Measurements from ENCODE around the gene SERPINB1.

SERPINB1 gene

DNA sequence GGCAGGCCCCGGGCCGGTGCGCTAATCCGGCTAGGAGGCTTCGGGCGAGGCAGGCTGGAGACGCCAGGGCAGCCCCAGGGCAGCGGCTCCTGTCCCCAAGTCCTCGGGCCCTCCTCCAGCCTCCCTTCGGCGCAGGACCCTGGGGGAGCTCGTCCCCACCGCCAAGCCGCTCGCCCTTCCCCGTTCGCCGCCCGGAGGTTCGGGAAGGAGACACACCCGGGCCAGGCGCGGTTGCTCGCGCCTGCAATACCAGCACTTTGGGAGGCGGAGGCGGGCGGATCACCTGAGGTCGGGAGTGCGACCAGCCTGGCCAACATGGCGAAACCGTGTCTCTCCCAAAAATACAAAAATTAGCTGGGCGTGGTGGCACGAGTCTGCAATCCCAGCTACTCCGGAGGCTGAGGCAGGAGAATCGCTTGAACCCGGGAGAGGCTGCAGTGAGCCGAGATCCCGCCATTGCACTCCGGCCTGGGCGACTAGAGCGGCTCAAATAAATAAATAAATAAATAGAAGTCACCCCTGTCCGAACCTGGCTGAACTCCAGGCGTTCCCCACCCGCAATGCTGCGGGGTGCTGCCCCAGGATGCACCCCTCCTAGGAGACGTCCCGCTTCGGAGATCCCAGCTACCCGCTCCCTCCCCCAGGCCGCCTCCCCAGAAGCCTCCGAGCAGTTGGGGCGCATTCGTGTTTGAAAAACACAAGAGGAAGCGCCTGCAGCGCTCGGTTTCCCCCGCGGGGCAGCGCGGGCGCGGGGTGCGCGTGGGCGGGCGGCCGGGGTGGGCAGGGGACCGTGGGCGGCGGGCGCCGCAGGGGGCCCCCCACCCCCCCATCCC is 33.9 kb upstream of the SERPINB1 start:
- no peaks in the 10 kb centered on the region for H3K27me3 ChIP-seq (ENCODE audit: insufficient read depth, low read length, poor library complexity)
- no peak overlapping the region for H3K4me3 ChIP-seq (ENCODE audit: low read depth in 1 of 2, low read length in 2 of 2)
- no peak overlapping the region for H3K27ac ChIP-seq (ENCODE audit: low read length)
- no peak for DNase-seq
- TF ChIP-seq, protein P1, sequence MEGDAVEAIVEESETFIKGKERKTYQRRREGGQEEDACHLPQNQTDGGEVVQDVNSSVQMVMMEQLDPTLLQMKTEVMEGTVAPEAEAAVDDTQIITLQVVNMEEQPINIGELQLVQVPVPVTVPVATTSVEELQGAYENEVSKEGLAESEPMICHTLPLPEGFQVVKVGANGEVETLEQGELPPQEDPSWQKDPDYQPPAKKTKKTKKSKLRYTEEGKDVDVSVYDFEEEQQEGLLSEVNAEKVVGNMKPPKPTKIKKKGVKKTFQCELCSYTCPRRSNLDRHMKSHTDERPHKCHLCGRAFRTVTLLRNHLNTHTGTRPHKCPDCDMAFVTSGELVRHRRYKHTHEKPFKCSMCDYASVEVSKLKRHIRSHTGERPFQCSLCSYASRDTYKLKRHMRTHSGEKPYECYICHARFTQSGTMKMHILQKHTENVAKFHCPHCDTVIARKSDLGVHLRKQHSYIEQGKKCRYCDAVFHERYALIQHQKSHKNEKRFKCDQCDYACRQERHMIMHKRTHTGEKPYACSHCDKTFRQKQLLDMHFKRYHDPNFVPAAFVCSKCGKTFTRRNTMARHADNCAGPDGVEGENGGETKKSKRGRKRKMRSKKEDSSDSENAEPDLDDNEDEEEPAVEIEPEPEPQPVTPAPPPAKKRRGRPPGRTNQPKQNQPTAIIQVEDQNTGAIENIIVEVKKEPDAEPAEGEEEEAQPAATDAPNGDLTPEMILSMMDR (IDR thresholded peaks at IDR 0.05; ENCODE audit: borderline replicate concordance, extremely low read depth, low read length, poor library complexity, severe bottlenecking): no peak
- no peak for TF ChIP-seq EZH2 (IDR thresholded peaks at IDR 0.05; ENCODE audit: borderline replicate concordance, low read depth, low read length, severe bottlenecking)
- H3K36me3 ChIP-seq (ENCODE audit: insufficient read depth, low read length): no peaks in the 10 kb centered on the region
- no peaks in the 10 kb centered on the region for H3K9me3 ChIP-seq (ENCODE audit: insufficient read depth, low read length, severe bottlenecking)
- no peaks in the 10 kb centered on the region for H3K79me2 ChIP-seq (ENCODE audit: insufficient read depth, low read length)
- no peak for ATAC-seq (ENCODE audit: insufficient read depth, low read depth)
- H3K4me2 ChIP-seq (ENCODE audit: insufficient read depth, low read length): no peak overlapping the region
- H2AFZ ChIP-seq (ENCODE audit: low read depth, low read length): no peak overlapping the region
- no peak overlapping the region for H3K9ac ChIP-seq (ENCODE audit: low read depth, low read length)
- H3K4me1 ChIP-seq (ENCODE audit: insufficient read depth, low read length): no peaks in the 10 kb centered on the region
- H4K20me1 ChIP-seq (ENCODE audit: insufficient read depth, low read length): no peaks in the 10 kb centered on the region

DNA sequence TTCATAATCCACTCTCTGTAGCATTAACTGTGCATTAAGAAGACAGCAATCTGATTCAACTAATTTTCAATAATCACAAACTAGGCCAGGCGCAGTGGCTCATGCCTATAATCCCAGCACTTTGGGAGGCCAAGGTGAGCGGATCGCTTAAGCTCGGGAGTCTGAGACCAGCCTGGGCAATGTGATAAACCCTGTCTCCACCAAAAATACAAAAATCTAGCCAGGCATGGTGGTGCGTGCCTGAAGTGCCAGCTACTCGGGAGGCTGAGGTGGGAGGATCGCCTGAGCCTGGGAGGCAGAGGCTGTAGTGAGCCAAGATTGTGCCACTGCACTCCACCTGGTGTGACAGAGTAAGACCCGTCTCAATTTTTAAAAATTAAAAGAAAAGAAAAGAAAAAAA is 32.0 kb upstream of the SERPINB1 start:
- no peak for ATAC-seq (ENCODE audit: insufficient read depth, low read depth)
- no peaks in the 10 kb centered on the region for H3K4me1 ChIP-seq (ENCODE audit: insufficient read depth, low read length)
- no peak overlapping the region for H3K27ac ChIP-seq (ENCODE audit: low read length)
- no peak overlapping the region for H2AFZ ChIP-seq (ENCODE audit: low read depth, low read length)
- H3K9me3 ChIP-seq (ENCODE audit: insufficient read depth, low read length, severe bottlenecking): no peaks in the 10 kb centered on the region
- H3K27me3 ChIP-seq (ENCODE audit: insufficient read depth, low read length, poor library complexity): no peaks in the 10 kb centered on the region
- no peak overlapping the region for H3K4me3 ChIP-seq (ENCODE audit: low read depth in 1 of 2, low read length in 2 of 2)
- H3K9ac ChIP-seq (ENCODE audit: low read depth, low read length): no peak overlapping the region
- H3K36me3 ChIP-seq (ENCODE audit: insufficient read depth, low read length): no peaks in the 10 kb centered on the region
- no peak for DNase-seq
- TF ChIP-seq, protein P1 (IDR thresholded peaks at IDR 0.05; ENCODE audit: borderline replicate concordance, extremely low read depth, low read length, poor library complexity, severe bottlenecking): no peak
- TF ChIP-seq EZH2 (IDR thresholded peaks at IDR 0.05; ENCODE audit: borderline replicate concordance, low read depth, low read length, severe bottlenecking): no peak
- H3K4me2 ChIP-seq (ENCODE audit: insufficient read depth, low read length): no peak overlapping the region
- no peaks in the 10 kb centered on the region for H4K20me1 ChIP-seq (ENCODE audit: insufficient read depth, low read length)
- H3K79me2 ChIP-seq (ENCODE audit: insufficient read depth, low read length): no peaks in the 10 kb centered on the region

DNA sequence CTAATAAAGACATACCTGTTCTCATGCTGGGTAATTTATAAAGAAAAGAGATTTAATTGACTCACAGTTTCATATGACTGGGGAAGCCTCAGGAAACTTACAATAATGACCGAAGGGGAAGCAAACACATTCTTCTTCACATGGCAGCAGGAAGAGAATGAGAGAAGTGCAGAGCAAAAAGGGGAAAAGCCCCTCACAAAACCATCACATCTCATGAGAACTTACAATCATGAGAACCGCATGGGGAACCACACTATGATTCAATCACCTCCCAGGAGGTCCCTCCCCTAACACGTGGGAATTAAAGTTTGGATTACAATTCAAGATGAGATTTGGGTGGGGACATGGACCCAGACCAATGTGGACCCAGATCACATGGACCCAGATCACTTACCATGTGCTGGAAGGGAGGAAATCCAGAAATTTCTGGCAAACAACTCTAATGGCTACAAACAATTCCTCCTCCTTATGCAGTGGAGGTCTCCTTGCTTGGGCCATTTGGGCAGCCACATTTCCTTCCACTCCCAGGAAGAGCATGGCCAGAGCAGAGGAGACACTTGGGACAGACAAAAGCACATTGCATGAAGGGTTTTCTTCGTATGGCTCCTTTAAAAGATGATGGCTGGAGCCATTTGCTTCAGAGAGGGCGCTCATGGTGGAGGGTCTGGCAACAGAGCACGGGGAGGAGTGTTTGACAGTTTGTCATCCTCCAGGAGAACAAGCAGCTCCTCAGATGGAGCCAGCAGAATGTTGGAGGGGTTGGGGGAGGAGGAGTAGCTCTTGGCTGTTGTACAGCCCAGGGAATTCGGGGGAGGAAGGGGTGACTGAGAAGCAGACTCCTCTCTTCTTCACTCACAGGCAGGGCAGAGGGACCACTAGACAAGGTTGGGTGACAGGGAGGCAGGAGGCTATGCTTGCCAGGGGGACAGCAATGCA is 31.0 kb upstream of the SERPINB1 start:
- no peaks in the 10 kb centered on the region for H3K36me3 ChIP-seq (ENCODE audit: insufficient read depth, low read length)
- no peak overlapping the region for H3K4me2 ChIP-seq (ENCODE audit: insufficient read depth, low read length)
- H3K79me2 ChIP-seq (ENCODE audit: insufficient read depth, low read length): no peaks in the 10 kb centered on the region
- TF ChIP-seq, protein P1 (IDR thresholded peaks at IDR 0.05; ENCODE audit: borderline replicate concordance, extremely low read depth, low read length, poor library complexity, severe bottlenecking): no peak
- no peak for TF ChIP-seq EZH2 (IDR thresholded peaks at IDR 0.05; ENCODE audit: borderline replicate concordance, low read depth, low read length, severe bottlenecking)
- no peak for ATAC-seq (ENCODE audit: insufficient read depth, low read depth)
- DNase-seq: no peak
- H2AFZ ChIP-seq (ENCODE audit: low read depth, low read length): no peak overlapping the region
- no peak overlapping the region for H3K4me3 ChIP-seq (ENCODE audit: low read depth in 1 of 2, low read length in 2 of 2)
- H3K27ac ChIP-seq (ENCODE audit: low read length): no peak overlapping the region
- H3K9me3 ChIP-seq (ENCODE audit: insufficient read depth, low read length, severe bottlenecking): no peaks in the 10 kb centered on the region
- no peak overlapping the region for H3K9ac ChIP-seq (ENCODE audit: low read depth, low read length)
- no peaks in the 10 kb centered on the region for H3K27me3 ChIP-seq (ENCODE audit: insufficient read depth, low read length, poor library complexity)
- no peaks in the 10 kb centered on the region for H4K20me1 ChIP-seq (ENCODE audit: insufficient read depth, low read length)
- no peaks in the 10 kb centered on the region for H3K4me1 ChIP-seq (ENCODE audit: insufficient read depth, low read length)
